ENCODE measurements around the gene PIGB. TPM values are rescaled to one million over a fixed set of nuclear protein-coding genes. Genes with fewer than 3 reads are reported as not detected.

PIGB gene
- total and polyA plus RNA-seq, 2 of the 8 experiments (the other 6 are each of a cell fraction or from before 2014, with no cell fraction given) = 4.3 to 11.7 TPM

GRCh38 chr15:55343168-55343567 lies 24.1 kb downstream of the PIGB start (continued):
- no peak for TF ChIP-seq JUN (IDR thresholded peaks at IDR 0.05; ENCODE audit: low read depth, low read length)
- TF ChIP-seq RAD21 (IDR thresholded peaks at IDR 0.05 in 1 of 2, conservative IDR thresholded peaks at IDR 0.05 in 1 of 2; ENCODE audit: low read depth in 2 of 2, low read length in 2 of 2) = no peak
- TF ChIP-seq PHF8 (conservative IDR thresholded peaks at IDR 0.05; ENCODE audit: low read depth, low read length) = no peak
- no peak for TF ChIP-seq KDM5A (IDR thresholded peaks at IDR 0.05; ENCODE audit: low read length)
- no peak for TF ChIP-seq SUZ12 (IDR thresholded peaks at IDR 0.05; ENCODE audit: low read length)
- no peak for TF ChIP-seq CBX5 (IDR thresholded peaks at IDR 0.05; ENCODE audit: low read depth, low read length)
- no peak for TF ChIP-seq NANOG (IDR thresholded peaks at IDR 0.05; ENCODE audit: insufficient read depth, low read depth, low read length, poor library complexity, severe bottlenecking)

Data from H1 (cell line).